Measurements from ENCODE around the gene CMSS1. TPM values are rescaled to one million over a fixed set of nuclear protein-coding genes. Genes with fewer than 3 reads are reported as not detected.

The CMSS1 gene
- total RNA-seq, 1 experiment from 2014 or later: 86.3 TPM

DNA sequence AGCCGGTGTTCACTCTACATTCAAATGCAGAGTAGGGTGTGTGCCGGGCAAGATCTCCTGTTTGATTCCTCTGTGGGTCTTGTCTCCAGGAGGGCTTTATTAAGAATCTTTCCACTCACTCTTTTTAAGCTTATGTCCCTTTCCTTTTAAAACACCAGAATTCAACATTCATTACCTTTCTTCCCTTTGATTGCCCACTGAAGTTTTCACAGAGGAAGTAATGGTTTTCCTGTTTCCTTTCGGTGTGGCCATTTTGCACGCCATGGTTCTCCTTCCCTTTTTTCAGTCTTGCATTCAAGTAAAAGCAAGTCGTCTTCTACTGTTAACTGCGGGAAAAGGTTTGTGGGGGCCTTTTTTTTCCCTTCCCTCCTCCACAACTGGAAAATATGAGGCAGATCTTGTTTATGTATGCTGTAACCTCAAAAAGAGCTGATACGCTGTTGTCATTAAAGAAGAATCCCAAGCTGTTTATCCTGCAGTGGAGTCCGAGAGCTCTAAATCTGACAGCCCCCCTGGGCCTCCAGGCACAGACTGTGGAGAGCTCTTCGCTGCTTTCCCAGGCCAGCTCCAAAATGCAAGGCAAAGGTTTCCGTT, 256.1 kb downstream of the CMSS1 start:
- Histone ChIP-seq H3K4me1 (ENCODE audit: control insufficient read depth, insufficient read depth, low read length) (no peaks in the 10 kb centered on the region; the same call in 1 of the 2 replicates), H3K27ac (ENCODE audit: low read length) (no peak overlapping the region), H3K4me3 (ENCODE audit: low read depth in 2 of 2, low read length in 2 of 2) (no peak overlapping the region), H3K9me3 (ENCODE audit: control insufficient read depth, insufficient read depth, low read depth, low read length) (no peaks in the 10 kb centered on the region), H3K36me3 (ENCODE audit: control insufficient read depth, insufficient read depth, low read length) (no peaks in the 10 kb centered on the region), H3K27me3 (ENCODE audit: control insufficient read depth, insufficient read depth, low read length) (no peaks in the 10 kb centered on the region)
- in situ Hi-C loops (cut with HindIII; ENCODE audit: low pct_unique_long_range_greater_than_20kb, low sequenced_read_pairs) (no loop called here), intact Hi-C loops (cut with micrococcal nuclease; ENCODE audit: unreplicated experiment) (no loop called here)
- POLR2A ChIA-PET: interaction anchor here (0.5 kb wide), 1 partner anchor 188 kb away, joined by 3 read pairs; no protein-coding TSS in a partner anchor
- DNase-seq (ENCODE audit: low read depth, low spot score) (no peak), ATAC-seq (no peak)
- TF ChIP-seq POLR2AphosphoS5 (IDR thresholded peaks at IDR 0.05; ENCODE audit: low read depth, low read length) (no peak), SIN3A (IDR thresholded peaks at IDR 0.05; ENCODE audit: borderline replicate concordance, insufficient read depth, low read depth, low read length) (no peak), TCF7L2 (IDR thresholded peaks at IDR 0.05; ENCODE audit: low read depth, low read length) (no peak)
- TF ChIP-seq, protein P1, sequence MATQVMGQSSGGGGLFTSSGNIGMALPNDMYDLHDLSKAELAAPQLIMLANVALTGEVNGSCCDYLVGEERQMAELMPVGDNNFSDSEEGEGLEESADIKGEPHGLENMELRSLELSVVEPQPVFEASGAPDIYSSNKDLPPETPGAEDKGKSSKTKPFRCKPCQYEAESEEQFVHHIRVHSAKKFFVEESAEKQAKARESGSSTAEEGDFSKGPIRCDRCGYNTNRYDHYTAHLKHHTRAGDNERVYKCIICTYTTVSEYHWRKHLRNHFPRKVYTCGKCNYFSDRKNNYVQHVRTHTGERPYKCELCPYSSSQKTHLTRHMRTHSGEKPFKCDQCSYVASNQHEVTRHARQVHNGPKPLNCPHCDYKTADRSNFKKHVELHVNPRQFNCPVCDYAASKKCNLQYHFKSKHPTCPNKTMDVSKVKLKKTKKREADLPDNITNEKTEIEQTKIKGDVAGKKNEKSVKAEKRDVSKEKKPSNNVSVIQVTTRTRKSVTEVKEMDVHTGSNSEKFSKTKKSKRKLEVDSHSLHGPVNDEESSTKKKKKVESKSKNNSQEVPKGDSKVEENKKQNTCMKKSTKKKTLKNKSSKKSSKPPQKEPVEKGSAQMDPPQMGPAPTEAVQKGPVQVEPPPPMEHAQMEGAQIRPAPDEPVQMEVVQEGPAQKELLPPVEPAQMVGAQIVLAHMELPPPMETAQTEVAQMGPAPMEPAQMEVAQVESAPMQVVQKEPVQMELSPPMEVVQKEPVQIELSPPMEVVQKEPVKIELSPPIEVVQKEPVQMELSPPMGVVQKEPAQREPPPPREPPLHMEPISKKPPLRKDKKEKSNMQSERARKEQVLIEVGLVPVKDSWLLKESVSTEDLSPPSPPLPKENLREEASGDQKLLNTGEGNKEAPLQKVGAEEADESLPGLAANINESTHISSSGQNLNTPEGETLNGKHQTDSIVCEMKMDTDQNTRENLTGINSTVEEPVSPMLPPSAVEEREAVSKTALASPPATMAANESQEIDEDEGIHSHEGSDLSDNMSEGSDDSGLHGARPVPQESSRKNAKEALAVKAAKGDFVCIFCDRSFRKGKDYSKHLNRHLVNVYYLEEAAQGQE (IDR thresholded peaks at IDR 0.05; ENCODE audit: insufficient read depth in 1 of 2, low read depth in 2 of 2, low read length in 1 of 2): no peak
- TF ChIP-seq, protein P2, sequence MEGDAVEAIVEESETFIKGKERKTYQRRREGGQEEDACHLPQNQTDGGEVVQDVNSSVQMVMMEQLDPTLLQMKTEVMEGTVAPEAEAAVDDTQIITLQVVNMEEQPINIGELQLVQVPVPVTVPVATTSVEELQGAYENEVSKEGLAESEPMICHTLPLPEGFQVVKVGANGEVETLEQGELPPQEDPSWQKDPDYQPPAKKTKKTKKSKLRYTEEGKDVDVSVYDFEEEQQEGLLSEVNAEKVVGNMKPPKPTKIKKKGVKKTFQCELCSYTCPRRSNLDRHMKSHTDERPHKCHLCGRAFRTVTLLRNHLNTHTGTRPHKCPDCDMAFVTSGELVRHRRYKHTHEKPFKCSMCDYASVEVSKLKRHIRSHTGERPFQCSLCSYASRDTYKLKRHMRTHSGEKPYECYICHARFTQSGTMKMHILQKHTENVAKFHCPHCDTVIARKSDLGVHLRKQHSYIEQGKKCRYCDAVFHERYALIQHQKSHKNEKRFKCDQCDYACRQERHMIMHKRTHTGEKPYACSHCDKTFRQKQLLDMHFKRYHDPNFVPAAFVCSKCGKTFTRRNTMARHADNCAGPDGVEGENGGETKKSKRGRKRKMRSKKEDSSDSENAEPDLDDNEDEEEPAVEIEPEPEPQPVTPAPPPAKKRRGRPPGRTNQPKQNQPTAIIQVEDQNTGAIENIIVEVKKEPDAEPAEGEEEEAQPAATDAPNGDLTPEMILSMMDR (IDR thresholded peaks at IDR 0.05): no peak
- CTCF ChIA-PET: interaction anchor here (0.6 kb wide), 1 partner anchor 203 kb away, joined by 3 read pairs; no protein-coding TSS in a partner anchor
- no TSS peak for BruUV-seq (replicated peaks)

DNA sequence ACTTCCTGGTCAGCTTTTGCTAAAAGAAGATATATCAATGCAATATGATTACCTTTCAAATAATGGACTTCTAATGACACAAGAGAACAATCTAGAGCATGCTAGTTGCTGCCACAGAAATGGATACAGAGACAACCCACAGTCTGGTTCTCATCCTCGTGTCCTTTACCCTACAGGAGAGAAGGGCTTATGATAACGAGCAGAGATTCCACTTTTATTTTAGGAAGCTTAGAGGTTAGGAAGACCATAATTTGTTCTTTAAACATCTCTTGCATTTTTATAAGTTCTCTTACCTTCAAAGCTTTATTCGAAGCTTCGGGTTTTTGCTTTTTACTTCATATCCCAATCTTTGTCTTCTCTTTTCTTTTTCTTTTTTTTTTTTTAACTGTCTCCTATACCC, 257.5 kb downstream of the CMSS1 start:
- CTCF ChIA-PET: interaction anchor here (0.7 kb wide), 1 partner anchor 208 kb away, joined by 4 read pairs; no protein-coding TSS in a partner anchor

More for the DNA sequence above, 257.5 kb downstream of the CMSS1 start:
- no peaks in the 10 kb centered on the region for H3K27me3 ChIP-seq (ENCODE audit: control insufficient read depth, insufficient read depth, low read length)
- BruUV-seq (replicated peaks): no TSS peak
- H3K36me3 ChIP-seq (ENCODE audit: control insufficient read depth, insufficient read depth, low read length): no peaks in the 10 kb centered on the region
- DNase-seq (ENCODE audit: low read depth, low spot score) (no peak), ATAC-seq (no peak)
- H3K4me3 ChIP-seq (ENCODE audit: low read depth in 2 of 2, low read length in 2 of 2): no peak overlapping the region
- no peaks in the 10 kb centered on the region; the same call in 1 of the 2 replicates for H3K4me1 ChIP-seq (ENCODE audit: control insufficient read depth, insufficient read depth, low read length)
- in situ Hi-C loops (cut with HindIII; ENCODE audit: low pct_unique_long_range_greater_than_20kb, low sequenced_read_pairs) (no loop called here), intact Hi-C loops (cut with micrococcal nuclease; ENCODE audit: unreplicated experiment) (no loop called here)
- TF ChIP-seq SIN3A (IDR thresholded peaks at IDR 0.05; ENCODE audit: borderline replicate concordance, insufficient read depth, low read depth, low read length): no peak
- TF ChIP-seq, protein P1 (IDR thresholded peaks at IDR 0.05; ENCODE audit: insufficient read depth in 1 of 2, low read depth in 2 of 2, low read length in 1 of 2): no peak
- TF ChIP-seq POLR2AphosphoS5 (IDR thresholded peaks at IDR 0.05; ENCODE audit: low read depth, low read length): no peak
- no peak for TF ChIP-seq TCF7L2 (IDR thresholded peaks at IDR 0.05; ENCODE audit: low read depth, low read length)
- TF ChIP-seq, protein P2 (IDR thresholded peaks at IDR 0.05): no peak
- H3K27ac ChIP-seq (ENCODE audit: low read length): no peak overlapping the region; the same call in 1 of the 2 replicates
- no peaks in the 10 kb centered on the region for H3K9me3 ChIP-seq (ENCODE audit: control insufficient read depth, insufficient read depth, low read depth, low read length)
- POLR2A ChIA-PET: no interaction called here
